H1 (cell line): ENCODE measurements around the gene CDT1. TPM values are rescaled to one million over a fixed set of nuclear protein-coding genes. Genes with fewer than 3 reads are reported as not detected.

Experiments used
- CTCF ChIA-PET: fragments of 300-600 bp; sonication (Branson Sonifier 250); formaldehyde crosslinking; loops from one replicate; lab custom pipeline; 2021; ENCODE audit not compliant: partially characterized antibody; lab: Charles Lee
- POLR2A ChIA-PET: fragments of 300-600 bp; sonication (Branson Sonifier 250); formaldehyde crosslinking; loops from one replicate; lab custom pipeline; 2021; ENCODE audit warnings: inconsistent platforms; ENCODE audit not compliant: partially characterized antibody; lab: Charles Lee
- DNase-seq, 2 experiments: peaks; one replicate each; pipeline versions ENCODE4 v3.0.0 to v3.0.0-alpha.2; 2010 to 2022; ENCODE audit warnings: low spot score in 2 of 2, low read depth in 1 of 2, mixed read lengths in 1 of 2
- FAIRE-seq: peaks from 2 replicates; lab custom pipeline; 2011; peaks lifted over from hg19 to GRCh38; lab: Jason Lieb, UNC
- H2AFZ ChIP-seq: 2 replicates; pipeline ENCODE4 v1.8.1; 2012; ENCODE audit warnings: low read length, inconsistent platforms
- H2AK5ac ChIP-seq: 2 replicates; pipeline ENCODE4 v1.6.1; 2013; ENCODE audit warnings: low read depth, low read length
- H2BK120ac ChIP-seq: replicated peaks from 2 replicates; pipeline ENCODE3; 2013; ENCODE audit warnings: low read depth, low read length, inconsistent platforms
- H2BK12ac ChIP-seq: 2 replicates; pipeline ENCODE4 v1.6.1; 2013; ENCODE audit warnings: low read depth, low read length
- H2BK15ac ChIP-seq: 2 replicates; pipeline ENCODE4 v1.6.1; 2013; ENCODE audit warnings: low read length
- H2BK20ac ChIP-seq: 2 replicates; pipeline ENCODE4 v1.6.1; 2013; ENCODE audit warnings: low read length
- H2BK5ac ChIP-seq: 2 replicates; pipeline ENCODE4 v1.6.1; 2013; ENCODE audit warnings: low read depth, low read length
- H3K14ac ChIP-seq: 2 replicates; pipeline ENCODE4 v1.6.1; 2013; ENCODE audit warnings: inconsistent platforms; ENCODE audit not compliant: insufficient read length
- H3K18ac ChIP-seq: 2 replicates; pipeline ENCODE4 v1.6.1; 2013; ENCODE audit warnings: low read length; ENCODE audit errors: extremely low read depth
- H3K23ac ChIP-seq: 2 replicates; pipeline ENCODE4 v1.6.1; 2013; ENCODE audit warnings: inconsistent platforms; ENCODE audit not compliant: insufficient read length
- H3K23me2 ChIP-seq: 2 replicates; pipeline ENCODE4 v1.6.1; 2013; ENCODE audit warnings: low read depth, low read length
- H3K27ac ChIP-seq: 2 replicates; pipeline ENCODE4 v1.6.1; 2011; ENCODE audit warnings: low read depth, low read length, inconsistent platforms
- H3K27me3 ChIP-seq, 4 experiments: replicated peaks in 1 of 4; 1 replicate in 1 of 4; 2 replicates in 3 of 4; pipeline versions ENCODE4 v1.6.1 to v1.8.1; 2011 to 2013; ENCODE audit warnings: low read length in 3 of 4, mild to moderate bottlenecking in 3 of 4, inconsistent platforms in 2 of 4, mixed read lengths in 2 of 4, moderate library complexity in 1 of 4; ENCODE audit not compliant: control insufficient read depth in 3 of 4, insufficient read depth in 3 of 4; ENCODE audit errors: extremely low read depth in 1 of 4
- H3K36me3 ChIP-seq, 4 experiments: 2 replicates each; pipeline versions ENCODE4 v1.6.1 to v1.8.1; 2011 to 2013; ENCODE audit warnings: mild to moderate bottlenecking in 4 of 4, low read length in 3 of 4, moderate library complexity in 2 of 4, control low read depth in 1 of 4, inconsistent platforms in 1 of 4; ENCODE audit not compliant: insufficient read depth in 4 of 4, control insufficient read depth in 2 of 4
- H3K4ac ChIP-seq: replicated peaks from 2 replicates; pipeline ENCODE3; 2013; ENCODE audit warnings: low read length, low read depth, mixed read lengths, inconsistent platforms; ENCODE audit not compliant: insufficient read length
- H3K4me1 ChIP-seq, 4 experiments: replicated peaks in 1 of 4; 1 replicate in 1 of 4; 2 replicates in 3 of 4; pipeline versions ENCODE4 v1.6.1 to v1.8.1; 2011 to 2013; ENCODE audit warnings: low read length in 3 of 4, inconsistent platforms in 2 of 4, mixed read lengths in 1 of 4; ENCODE audit not compliant: insufficient read depth in 4 of 4, control insufficient read depth in 3 of 4
- H3K4me2 ChIP-seq, 2 experiments: 2 replicates each; pipeline versions ENCODE4 v1.6.1 to v1.8.1; 2011 to 2013; ENCODE audit warnings: low read depth in 2 of 2, low read length in 2 of 2, control low read depth in 1 of 2, inconsistent platforms in 1 of 2, mild to moderate bottlenecking in 1 of 2; ENCODE audit not compliant: insufficient read depth in 1 of 2
- H3K4me3 ChIP-seq, 4 experiments: fragments of 200-600, 300-600 bp in 1 of 4; sonication (generic), shearing (Covaris generic), sonication (Bioruptor Twin) in 1 of 4; 2 replicates each; pipeline versions ENCODE4 v1.5.1 to v1.8.1; 2011 to 2016; ENCODE audit warnings: low read length in 4 of 4, low read depth in 3 of 4, control low read depth in 2 of 4, inconsistent platforms in 2 of 4, mild to moderate bottlenecking in 2 of 4, mixed read lengths in 1 of 4, moderate library complexity in 1 of 4; ENCODE audit not compliant: insufficient read depth in 2 of 4; ENCODE audit errors: extremely low read depth in 1 of 4
- H3K56ac ChIP-seq: replicated peaks from 2 replicates; pipeline ENCODE3; 2013; ENCODE audit warnings: low read depth, mild to moderate bottlenecking, mixed read lengths, low read length, inconsistent platforms; ENCODE audit not compliant: insufficient read length
- H3K79me1 ChIP-seq: 2 replicates; pipeline ENCODE4 v1.6.1; 2013; ENCODE audit warnings: low read depth, low read length, control low read depth
- H3K79me2 ChIP-seq, 2 experiments: 2 replicates each; pipeline versions ENCODE4 v1.6.1 to v1.8.1; 2012 to 2013; ENCODE audit warnings: low read length in 2 of 2, mild to moderate bottlenecking in 2 of 2, inconsistent platforms in 1 of 2; ENCODE audit not compliant: insufficient read depth in 2 of 2, control insufficient read depth in 1 of 2
- H3K9ac ChIP-seq, 4 experiments: replicated peaks in 1 of 4; 1 replicate in 1 of 4; 2 replicates in 3 of 4; pipeline versions ENCODE4 v1.6.1 to v1.8.1; 2011 to 2013; ENCODE audit warnings: low read depth in 3 of 4, low read length in 3 of 4, control low read depth in 2 of 4, mild to moderate bottlenecking in 2 of 4, moderate library complexity in 2 of 4, inconsistent platforms in 1 of 4; ENCODE audit errors: extremely low read depth in 1 of 4
- H3K9me3 ChIP-seq, 2 experiments: 2 replicates each; pipeline versions ENCODE4 v1.6.1 to v1.8.1; 2012 to 2013; ENCODE audit warnings: mild to moderate bottlenecking in 2 of 2, moderate library complexity in 2 of 2, control low read depth in 1 of 2, inconsistent platforms in 1 of 2, low read depth in 1 of 2, low read length in 1 of 2, mixed read lengths in 1 of 2; ENCODE audit not compliant: insufficient read depth in 2 of 2
- H4K20me1 ChIP-seq, 2 experiments: replicated peaks in 1 of 2; 2 replicates each; pipeline versions ENCODE3 to v1.8.1; 2011 to 2013; ENCODE audit warnings: inconsistent platforms in 2 of 2, low read length in 2 of 2, mild to moderate bottlenecking in 1 of 2; ENCODE audit not compliant: insufficient read depth in 2 of 2, control insufficient read depth in 1 of 2
- H4K5ac ChIP-seq: 2 replicates; pipeline ENCODE4 v1.6.1; 2013; ENCODE audit warnings: low read length, low read depth, mixed read lengths, inconsistent platforms; ENCODE audit not compliant: insufficient read length
- H4K8ac ChIP-seq: 2 replicates; pipeline ENCODE4 v1.8.0; 2013; ENCODE audit warnings: mild to moderate bottlenecking, moderate library complexity, low read length, inconsistent platforms; ENCODE audit not compliant: insufficient read depth; ENCODE audit errors: extremely low read depth
- H4K91ac ChIP-seq: replicated peaks from 2 replicates; pipeline ENCODE3; 2013; ENCODE audit warnings: low read length, mixed read lengths, inconsistent platforms; ENCODE audit not compliant: insufficient read length
- CHD2 ChIP-seq: IDR thresholded peaks from 2 replicates; pipeline ENCODE4 v1.6.1; 2012; ENCODE audit warnings: low read length, improper control_type of control experiment
- FOSL1 ChIP-seq: IDR thresholded peaks from 2 replicates; pipeline ENCODE4 v1.6.1; 2011; ENCODE audit warnings: mild to moderate bottlenecking, low read depth, low read length, moderate library complexity; ENCODE audit not compliant: insufficient read depth
- GTF2F1 ChIP-seq: IDR thresholded peaks from 2 replicates; pipeline ENCODE4 v1.6.1; 2012; ENCODE audit warnings: low read depth, low read length, improper control_type of control experiment, borderline replicate concordance
- JUN ChIP-seq: IDR thresholded peaks from 2 replicates; pipeline ENCODE4 v1.6.1; 2011; ENCODE audit warnings: low read depth, mild to moderate bottlenecking, improper control_type of control experiment, low read length
- NANOG ChIP-seq: IDR thresholded peaks from 2 replicates; pipeline ENCODE4 v1.6.1; 2011; ENCODE audit warnings: low read length, low read depth, mild to moderate bottlenecking, inconsistent platforms; ENCODE audit not compliant: insufficient read depth, poor library complexity, severe bottlenecking
- WGBS, 2 experiments: shearing (Covaris generic) in 1 of 2; methylation state at CpG; one replicate each; pipeline versions ENCODE4 v1.1.6 to v1.1.7; 2013 to 2015; ENCODE audit warnings: low lambda C conversion rate in 2 of 2, mixed read lengths in 2 of 2, inconsistent platforms in 1 of 2, low coverage in 1 of 2, missing lambda C conversion rate in 1 of 2; ENCODE audit not compliant: insufficient replicate concordance in 2 of 2, insufficient coverage in 1 of 2, insufficient read length in 1 of 2; ENCODE audit errors: extremely low coverage in 1 of 2, missing lambda C conversion rate in 1 of 2; 5-methylcytosine and 5-hydroxymethylcytosine counted together
- polyA plus RNA-seq, 7 experiments: library from polyadenylated mRNA; depleted of rRNA in 3 of 7; stranded (reverse) in 5 of 7; unstranded in 2 of 7; fragments of >200 nt in 5 of 7; fragments of 200-250 nt in 2 of 7; gene quantifications; 1 replicate in 5 of 7; 2 replicates in 1 of 7; 4 replicates in 1 of 7; pipeline versions ENCODE4 v1.2.1 to v1.2.3, GENCODE V29; 2011 to 2013; ENCODE audit warnings: missing spikeins in 2 of 7, mixed read lengths in 2 of 7
- total RNA-seq: library from RNA; stranded (reverse); fragmentation: NEBNext Ultra II Directional; extraction: Animal tissue kit (Norgen Biotek cat#: 25700); gene quantifications from 2 replicates; pipeline ENCODE4 v1.2.1, GENCODE V29; 2021

CDT1 gene
- total and polyA plus RNA-seq, 2 of the 8 experiments (the other 6 are each of a cell fraction or from before 2014, with no cell fraction given): 76.7 to 95.4 TPM

DNA sequence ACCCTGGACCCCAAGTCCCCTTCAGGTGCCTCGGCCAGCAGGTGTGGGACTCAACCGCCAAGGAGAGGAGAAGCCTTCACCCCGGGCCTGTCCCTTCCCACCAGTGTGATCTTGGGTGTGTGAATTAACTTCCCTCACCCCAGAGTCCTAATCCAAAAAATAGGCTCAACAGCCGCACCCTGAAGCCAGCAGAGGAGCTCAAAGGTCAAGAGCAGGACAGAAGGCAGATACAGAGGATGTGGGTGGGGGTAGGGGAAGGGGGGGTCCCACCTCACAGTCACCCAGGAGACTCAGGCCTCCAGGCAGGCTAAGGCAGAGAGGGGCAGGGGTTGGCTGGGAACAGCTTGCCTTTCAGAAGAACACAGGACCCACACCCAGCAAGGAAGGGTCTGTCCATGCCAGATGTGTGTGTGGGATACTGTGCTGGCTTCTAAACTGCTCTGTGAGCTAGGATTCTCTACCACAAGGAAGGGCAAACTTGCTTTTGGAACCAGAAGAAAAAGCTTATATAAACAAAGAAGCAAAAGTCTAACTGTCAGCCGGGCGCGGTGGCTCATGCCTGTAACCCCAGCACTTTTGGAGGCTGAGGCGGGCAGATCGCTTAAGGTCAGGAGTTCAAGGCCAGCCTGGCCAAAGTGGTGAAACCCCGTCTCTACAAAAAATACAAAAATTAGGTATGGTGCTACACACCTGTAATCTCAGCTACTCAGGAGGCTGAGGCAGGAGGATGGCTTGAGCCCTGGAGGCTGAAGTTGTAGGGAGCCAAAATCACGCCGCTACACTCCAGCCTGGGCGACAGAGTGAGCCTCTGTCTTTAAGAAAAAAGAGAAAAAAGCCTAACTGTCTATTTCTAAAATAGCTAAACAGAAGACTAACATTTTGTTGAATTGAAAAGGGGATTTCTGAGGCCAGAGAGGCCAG is 23.2 kb upstream of the CDT1 start:
- FAIRE-seq: no peak
- no peak for TF ChIP-seq FOSL1
- no peak for TF ChIP-seq GTF2F1
- TF ChIP-seq CHD2: no peak
- TF ChIP-seq JUN: no peak
- TF ChIP-seq NANOG: no peak
- Histone ChIP-seq H3K4me2 (no peak overlapping the region), H2BK5ac (no peak overlapping the region; the same call in 1 of the 2 replicates), H3K27ac (no peak overlapping the region), H2BK12ac (no peak overlapping the region), H3K18ac (no peak overlapping the region; the same call in 1 of the 2 replicates), H4K8ac (no peak overlapping the region), H2AFZ (no peak overlapping the region), H3K79me1 (peaks cover 4% of the 10 kb centered on the region; the same call in 1 of the 2 replicates), H2BK15ac (no peak overlapping the region), H2AK5ac (no peak overlapping the region), H3K4ac (no peak overlapping the region), H3K56ac (no peak overlapping the region), H3K14ac (no peak overlapping the region), H2BK120ac (no peak overlapping the region), H3K9me3 (no peaks in the 10 kb centered on the region), H3K23ac (no peak overlapping the region), H3K4me3 (no peak overlapping the region), H4K20me1 (peaks cover 0 to 11% of the 10 kb centered on the region in 2 experiments), H4K5ac (no peak overlapping the region), H3K27me3 (peaks cover 0 to under 1% (median under 1%) of the 10 kb centered on the region in 4 experiments; a peak in 2 of 7 replicates), H3K9ac (no peak overlapping the region), H3K36me3 (no peaks in the 10 kb centered on the region), H2BK20ac (no peak overlapping the region), H3K4me1 (peaks cover 2 to 21% (median 10%) of the 10 kb centered on the region in 4 experiments), H3K23me2 (peaks cover 4% of the 10 kb centered on the region; the same call in 1 of the 2 replicates), H3K79me2 (peaks cover 0 to 26% of the 10 kb centered on the region in 2 experiments; a peak in 1 of 4 replicates), H4K91ac (no peak overlapping the region)
- WGBS, 2 experiments: 85% methylated on average over 12 of the region's 13 CpGs; no CpG with 5 or more reads in 1 of the 2 experiments
- DNase-seq: no peak
- POLR2A ChIA-PET: interaction anchor here (1.1 to 4.7 kb wide), 4 partner anchors 10 to 17 kb away, joined by 3 to 16 read pairs (median 6); no protein-coding TSS in a partner anchor
- CTCF ChIA-PET: interaction anchor here (0.8 to 7.4 kb wide), 16 partner anchors 10 to 1002 kb away, joined by 3 to 94 read pairs (median 4); partner anchors contain the start of gene APRT
